ENCODE measurements around the gene VPS72.

Gene VPS72

GRCh38 chr1:151197863-151198253, 7.9 kb upstream of the VPS72 start:
- ATAC-seq = no peak
- TF ChIP-seq GLIS3 (CRISPR knock-in tag; IDR thresholded peaks at IDR 0.05) = no peak
- no peak for TF ChIP-seq CREB5 (CRISPR knock-in tag; IDR thresholded peaks at IDR 0.05; ENCODE audit: low read depth)
- no peak for TF ChIP-seq TSHZ2 (CRISPR knock-in tag; IDR thresholded peaks at IDR 0.05)
- TF ChIP-seq TOX (CRISPR knock-in tag; IDR thresholded peaks at IDR 0.05; ENCODE audit: borderline replicate concordance) = no peak
- no peak for TF ChIP-seq ESRRG (CRISPR knock-in tag; IDR thresholded peaks at IDR 0.05)
- TF ChIP-seq PATZ1 (CRISPR knock-in tag; IDR thresholded peaks at IDR 0.05; ENCODE audit: borderline replicate concordance) = no peak
- TF ChIP-seq ARNTL (CRISPR knock-in tag; IDR thresholded peaks at IDR 0.05; ENCODE audit: borderline replicate concordance, low read depth) = no peak
- no peak for TF ChIP-seq ZC3H10 (CRISPR knock-in tag; IDR thresholded peaks at IDR 0.05)
- TF ChIP-seq SNAI2 (CRISPR knock-in tag; IDR thresholded peaks at IDR 0.05) = no peak
- no peak for TF ChIP-seq CSDC2 (CRISPR knock-in tag; IDR thresholded peaks at IDR 0.05)
- TF ChIP-seq OSR1 (CRISPR knock-in tag; IDR thresholded peaks at IDR 0.05) = no peak
- TF ChIP-seq CSRNP3 (CRISPR knock-in tag; IDR thresholded peaks at IDR 0.05) = no peak
- no peak for TF ChIP-seq ZFP3 (CRISPR knock-in tag; IDR thresholded peaks at IDR 0.05)
- TF ChIP-seq BACH2 (CRISPR knock-in tag; IDR thresholded peaks at IDR 0.05; ENCODE audit: borderline replicate concordance) = no peak

GRCh38 chr1:151196292-151196800, 6.3 kb upstream of the VPS72 start:
- peak; percentile 69 for ATAC-seq
- TF ChIP-seq ZNF8 (CRISPR knock-in tag; IDR thresholded peaks at IDR 0.05) (no peak), CSRNP3 (CRISPR knock-in tag; IDR thresholded peaks at IDR 0.05) (no peak), ZFP3 (CRISPR knock-in tag; IDR thresholded peaks at IDR 0.05) (no peak), ZFP30 (CRISPR knock-in tag; IDR thresholded peaks at IDR 0.05) (no peak), POU6F1 (CRISPR knock-in tag; IDR thresholded peaks at IDR 0.05; ENCODE audit: borderline replicate concordance, low read depth) (no peak), ZNF70 (CRISPR knock-in tag; IDR thresholded peaks at IDR 0.05) (no peak)

GRCh38 chr1:151194894-151195594, 5.0 kb upstream of the VPS72 start:
- TF ChIP-seq PATZ1 (CRISPR knock-in tag; IDR thresholded peaks at IDR 0.05; ENCODE audit: borderline replicate concordance) (peak; percentile 83; the same call in 1 of the 2 replicates), TOX (CRISPR knock-in tag; IDR thresholded peaks at IDR 0.05; ENCODE audit: borderline replicate concordance) (0 out of 2 replicates have a peak, but pooled peaks have one; percentile 26)
- peak; percentile 2; the same call in 2 of the 3 replicates for ATAC-seq
